ENCODE results near the gene SORD. TPM values are rescaled to one million over a fixed set of nuclear protein-coding genes. Genes with fewer than 3 reads are reported as not detected.
"Not testable (repeated sequence)": the region's sequence is repeated elsewhere in the genome, so short reads cannot be mapped to it uniquely, and the experiment has no call there.

Gene SORD
- total RNA-seq, 1 experiment from 2014 or later: 116 TPM

- TF ChIP-seq YY1 (IDR thresholded peaks at IDR 0.05; ENCODE audit: extremely low read depth, insufficient replicate concordance, low read depth, low read length) (no peak), CBX3 (IDR thresholded peaks at IDR 0.05; ENCODE audit: low read depth) (no peak), ATF3 (IDR thresholded peaks at IDR 0.05) (no peak), ELF1 (IDR thresholded peaks at IDR 0.05; ENCODE audit: borderline replicate concordance, low read depth) (no peak), CEBPB (IDR thresholded peaks at IDR 0.05; ENCODE audit: low read depth) (no peak)
These were observed at the start of gene SORD (continued) for GRCh38 chr15:45022871-45023658.

GRCh38 chr15:44976183-44976582 lies 46.8 kb upstream of the SORD start:
- H3K79me2 ChIP-seq (ENCODE audit: insufficient read depth, low read length); H3K27ac ChIP-seq (ENCODE audit: low read depth, low read length); intact Hi-C loops (cut with micrococcal nuclease); H3K27me3 ChIP-seq (ENCODE audit: insufficient read depth, low read length); H3K9ac ChIP-seq (ENCODE audit: low read length); H3K9me3 ChIP-seq (ENCODE audit: control insufficient read depth in 1 of 2, insufficient read depth in 1 of 2, low read depth in 1 of 2, low read length in 2 of 2); H3K4me2 ChIP-seq (ENCODE audit: low read length); POLR2A ChIA-PET; RAD21 ChIA-PET (ENCODE audit: low non-redundant PET in 1 of 2, low total read pairs in 2 of 2, uncharacterized antibody in 2 of 2, unreplicated experiment in 2 of 2); H3K4me3 ChIP-seq (replicated peaks in 1 of 2; ENCODE audit: low read depth in 1 of 2, low read length in 2 of 2); H3K9me2 ChIP-seq (ENCODE audit: insufficient read depth); BruUV-seq (replicated peaks); DNase-seq (ENCODE audit: low read depth, low spot score); H4K20me1 ChIP-seq (ENCODE audit: insufficient read depth); ATAC-seq; H3K4me1 ChIP-seq (ENCODE audit: control insufficient read depth in 1 of 2, insufficient read depth in 2 of 2, low read length in 2 of 2); H2AFZ ChIP-seq (ENCODE audit: low read depth, low read length, poor library complexity, severe bottlenecking); H3K36me3 ChIP-seq (ENCODE audit: control insufficient read depth in 1 of 2, insufficient read depth in 2 of 2, low read length in 2 of 2); CTCF ChIA-PET: not testable (repeated sequence)

- ATAC-seq; H3K4me2 ChIP-seq (ENCODE audit: low read length); H4K20me1 ChIP-seq (ENCODE audit: insufficient read depth); BruUV-seq (replicated peaks); H3K9me3 ChIP-seq (ENCODE audit: control insufficient read depth in 1 of 2, insufficient read depth in 1 of 2, low read depth in 1 of 2, low read length in 2 of 2); RAD21 ChIA-PET (ENCODE audit: low non-redundant PET in 1 of 2, low total read pairs in 2 of 2, uncharacterized antibody in 2 of 2, unreplicated experiment in 2 of 2); H3K79me2 ChIP-seq (ENCODE audit: insufficient read depth, low read length); H3K4me1 ChIP-seq (ENCODE audit: control insufficient read depth in 1 of 2, insufficient read depth in 2 of 2, low read length in 2 of 2); H3K4me3 ChIP-seq (replicated peaks in 1 of 2; ENCODE audit: low read depth in 1 of 2, low read length in 2 of 2); H3K9ac ChIP-seq (ENCODE audit: low read length); H2AFZ ChIP-seq (ENCODE audit: low read depth, low read length, poor library complexity, severe bottlenecking); H3K27ac ChIP-seq (ENCODE audit: low read depth, low read length); H3K36me3 ChIP-seq (ENCODE audit: control insufficient read depth in 1 of 2, insufficient read depth in 2 of 2, low read length in 2 of 2); DNase-seq (ENCODE audit: low read depth, low spot score); H3K9me2 ChIP-seq (ENCODE audit: insufficient read depth); intact Hi-C loops (cut with micrococcal nuclease); POLR2A ChIA-PET; H3K27me3 ChIP-seq (ENCODE audit: insufficient read depth, low read length): not testable (repeated sequence)
- CTCF ChIA-PET: interaction anchor here (1.3 to 1.5 kb wide), 2 partner anchors 59 to 140 kb away, joined by 3 to 6 read pairs; no protein-coding TSS in a partner anchor
These were observed 45.2 kb upstream of the SORD start for GRCh38 chr15:44977781-44978180.

GRCh38 chr15:44979617-44980339 lies 43.2 kb upstream of the SORD start:
- H4K20me1 ChIP-seq (ENCODE audit: insufficient read depth); POLR2A ChIA-PET; H3K27me3 ChIP-seq (ENCODE audit: insufficient read depth, low read length); CTCF ChIA-PET; H3K4me1 ChIP-seq (ENCODE audit: control insufficient read depth in 1 of 2, insufficient read depth in 2 of 2, low read length in 2 of 2); RAD21 ChIA-PET (ENCODE audit: low non-redundant PET in 1 of 2, low total read pairs in 2 of 2, uncharacterized antibody in 2 of 2, unreplicated experiment in 2 of 2); BruUV-seq (replicated peaks); H3K4me2 ChIP-seq (ENCODE audit: low read length); H3K79me2 ChIP-seq (ENCODE audit: insufficient read depth, low read length); DNase-seq (ENCODE audit: low read depth, low spot score); H2AFZ ChIP-seq (ENCODE audit: low read depth, low read length, poor library complexity, severe bottlenecking); ATAC-seq; H3K36me3 ChIP-seq (ENCODE audit: control insufficient read depth in 1 of 2, insufficient read depth in 2 of 2, low read length in 2 of 2); H3K9ac ChIP-seq (ENCODE audit: low read length); H3K4me3 ChIP-seq (replicated peaks in 1 of 2; ENCODE audit: low read depth in 1 of 2, low read length in 2 of 2); H3K9me2 ChIP-seq (ENCODE audit: insufficient read depth); H3K9me3 ChIP-seq (ENCODE audit: control insufficient read depth in 1 of 2, insufficient read depth in 1 of 2, low read depth in 1 of 2, low read length in 2 of 2); intact Hi-C loops (cut with micrococcal nuclease); H3K27ac ChIP-seq (ENCODE audit: low read depth, low read length): not testable (repeated sequence)

All from HCT116 (cell line).